ENCODE measurements around the gene CCDC18. TPM values are rescaled to one million over a fixed set of nuclear protein-coding genes. Genes with fewer than 3 reads are reported as not detected.
"Not testable (repeated sequence)": the region's sequence is repeated elsewhere in the genome, so short reads cannot be mapped to it uniquely, and the experiment has no call there.

Gene CCDC18
- total RNA-seq, 1 donor, result 14.7 TPM

- DNase-seq (ENCODE audit: low read depth), result peak; percentile 9
- TF ChIP-seq, protein P1, sequence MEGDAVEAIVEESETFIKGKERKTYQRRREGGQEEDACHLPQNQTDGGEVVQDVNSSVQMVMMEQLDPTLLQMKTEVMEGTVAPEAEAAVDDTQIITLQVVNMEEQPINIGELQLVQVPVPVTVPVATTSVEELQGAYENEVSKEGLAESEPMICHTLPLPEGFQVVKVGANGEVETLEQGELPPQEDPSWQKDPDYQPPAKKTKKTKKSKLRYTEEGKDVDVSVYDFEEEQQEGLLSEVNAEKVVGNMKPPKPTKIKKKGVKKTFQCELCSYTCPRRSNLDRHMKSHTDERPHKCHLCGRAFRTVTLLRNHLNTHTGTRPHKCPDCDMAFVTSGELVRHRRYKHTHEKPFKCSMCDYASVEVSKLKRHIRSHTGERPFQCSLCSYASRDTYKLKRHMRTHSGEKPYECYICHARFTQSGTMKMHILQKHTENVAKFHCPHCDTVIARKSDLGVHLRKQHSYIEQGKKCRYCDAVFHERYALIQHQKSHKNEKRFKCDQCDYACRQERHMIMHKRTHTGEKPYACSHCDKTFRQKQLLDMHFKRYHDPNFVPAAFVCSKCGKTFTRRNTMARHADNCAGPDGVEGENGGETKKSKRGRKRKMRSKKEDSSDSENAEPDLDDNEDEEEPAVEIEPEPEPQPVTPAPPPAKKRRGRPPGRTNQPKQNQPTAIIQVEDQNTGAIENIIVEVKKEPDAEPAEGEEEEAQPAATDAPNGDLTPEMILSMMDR (IDR thresholded peaks at IDR 0.05; ENCODE audit: insufficient read depth, low read depth, low read length), result no peak
- no peak overlapping the region for H3K4me3 ChIP-seq (ENCODE audit: low read depth, low read length)
Measured at GRCh38 chr1:93206567-93206954, 26.0 kb downstream of the CCDC18 start.

- TF ChIP-seq, protein P1 (IDR thresholded peaks at IDR 0.05; ENCODE audit: insufficient read depth, low read depth, low read length), result no peak
- DNase-seq (ENCODE audit: low read depth), result peak; percentile 8
- H3K4me3 ChIP-seq (ENCODE audit: low read depth, low read length), result no peak overlapping the region
Measured at GRCh38 chr1:93207211-93207610, 26.7 kb downstream of the CCDC18 start.

- H3K4me3 ChIP-seq (ENCODE audit: low read depth, low read length), result no peak overlapping the region
- TF ChIP-seq, protein P1 (IDR thresholded peaks at IDR 0.05; ENCODE audit: insufficient read depth, low read depth, low read length), result no peak
- DNase-seq (ENCODE audit: low read depth), result no peak
Measured at GRCh38 chr1:93215322-93215721, 34.8 kb downstream of the CCDC18 start.

GRCh38 chr1:93219443-93219842 is 38.9 kb downstream of the CCDC18 start:
- DNase-seq (ENCODE audit: low read depth), result peak; percentile 10
- TF ChIP-seq, protein P1 (IDR thresholded peaks at IDR 0.05; ENCODE audit: insufficient read depth, low read depth, low read length), result no peak

DNA sequence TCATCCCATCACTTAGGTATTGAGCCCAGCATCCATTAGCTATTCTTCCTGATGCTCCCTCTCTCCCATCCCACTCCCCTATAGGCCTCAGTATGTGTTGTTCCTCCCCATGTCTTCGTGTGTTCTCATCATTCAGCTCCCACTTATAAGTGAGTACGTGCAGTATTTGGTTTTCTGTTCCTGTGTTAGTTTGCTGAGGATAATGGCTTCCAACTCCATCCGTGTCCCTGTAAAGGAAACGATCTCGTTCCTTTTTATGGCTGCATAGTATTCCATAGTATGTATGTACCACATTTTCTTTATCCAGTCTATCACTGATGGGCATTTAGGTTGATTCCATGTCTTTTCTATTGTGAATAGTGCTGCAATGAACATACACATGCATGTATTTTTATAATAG is 40.2 kb downstream of the CCDC18 start:
- H3K4me3 ChIP-seq (ENCODE audit: low read depth, low read length); DNase-seq (ENCODE audit: low read depth): not testable (repeated sequence)

More at GRCh38 chr1:93219443-93219842, 38.9 kb downstream of the CCDC18 start:
- H3K4me3 ChIP-seq (ENCODE audit: low read depth, low read length), result no peak overlapping the region

GRCh38 chr1:93221913-93222312 is 41.4 kb downstream of the CCDC18 start:
- TF ChIP-seq, protein P1 (IDR thresholded peaks at IDR 0.05; ENCODE audit: insufficient read depth, low read depth, low read length), result no peak
- H3K4me3 ChIP-seq (ENCODE audit: low read depth, low read length), result no peak overlapping the region
- DNase-seq (ENCODE audit: low read depth), result peak; percentile 45

GRCh38 chr1:93223023-93223675 is 42.6 kb downstream of the CCDC18 start:
- no peak for DNase-seq (ENCODE audit: low read depth)
- TF ChIP-seq, protein P1 (IDR thresholded peaks at IDR 0.05; ENCODE audit: insufficient read depth, low read depth, low read length), result no peak
- no peak overlapping the region for H3K4me3 ChIP-seq (ENCODE audit: low read depth, low read length)
